ENCODE results near the gene GRIK1.

DNA sequence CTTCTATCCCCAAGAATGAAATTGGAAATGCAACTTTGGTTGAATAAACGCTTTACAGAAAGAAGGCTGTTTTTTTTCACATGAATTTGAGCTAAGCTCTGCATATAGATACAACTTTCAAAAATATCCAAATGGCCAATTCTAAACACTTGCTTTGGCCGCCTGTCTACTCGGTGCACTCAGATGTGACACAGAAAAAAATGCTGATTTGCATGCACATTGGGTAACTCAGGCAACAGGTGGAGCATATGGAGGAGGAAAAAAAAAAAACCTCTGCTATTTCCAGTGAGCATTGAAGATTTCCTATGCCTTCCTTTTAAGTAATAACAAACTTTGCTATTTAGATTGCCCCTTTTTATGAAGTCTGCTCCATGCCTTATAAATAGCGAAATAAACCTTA, 262.5 kb downstream of the GRIK1 start:
- TF ChIP-seq, protein P1, sequence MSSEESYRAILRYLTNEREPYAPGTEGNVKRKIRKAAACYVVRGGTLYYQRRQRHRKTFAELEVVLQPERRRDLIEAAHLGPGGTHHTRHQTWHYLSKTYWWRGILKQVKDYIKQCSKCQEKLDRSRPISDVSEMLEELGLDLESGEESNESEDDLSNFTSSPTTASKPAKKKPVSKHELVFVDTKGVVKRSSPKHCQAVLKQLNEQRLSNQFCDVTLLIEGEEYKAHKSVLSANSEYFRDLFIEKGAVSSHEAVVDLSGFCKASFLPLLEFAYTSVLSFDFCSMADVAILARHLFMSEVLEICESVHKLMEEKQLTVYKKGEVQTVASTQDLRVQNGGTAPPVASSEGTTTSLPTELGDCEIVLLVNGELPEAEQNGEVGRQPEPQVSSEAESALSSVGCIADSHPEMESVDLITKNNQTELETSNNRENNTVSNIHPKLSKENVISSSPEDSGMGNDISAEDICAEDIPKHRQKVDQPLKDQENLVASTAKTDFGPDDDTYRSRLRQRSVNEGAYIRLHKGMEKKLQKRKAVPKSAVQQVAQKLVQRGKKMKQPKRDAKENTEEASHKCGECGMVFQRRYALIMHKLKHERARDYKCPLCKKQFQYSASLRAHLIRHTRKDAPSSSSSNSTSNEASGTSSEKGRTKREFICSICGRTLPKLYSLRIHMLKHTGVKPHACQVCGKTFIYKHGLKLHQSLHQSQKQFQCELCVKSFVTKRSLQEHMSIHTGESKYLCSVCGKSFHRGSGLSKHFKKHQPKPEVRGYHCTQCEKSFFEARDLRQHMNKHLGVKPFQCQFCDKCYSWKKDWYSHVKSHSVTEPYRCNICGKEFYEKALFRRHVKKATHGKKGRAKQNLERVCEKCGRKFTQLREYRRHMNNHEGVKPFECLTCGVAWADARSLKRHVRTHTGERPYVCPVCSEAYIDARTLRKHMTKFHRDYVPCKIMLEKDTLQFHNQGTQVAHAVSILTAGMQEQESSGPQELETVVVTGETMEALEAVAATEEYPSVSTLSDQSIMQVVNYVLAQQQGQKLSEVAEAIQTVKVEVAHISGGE (tag by site-specific recombination; conservative IDR thresholded peaks at IDR 0.05; ENCODE audit: low read depth) = no peak
- no peak for TF ChIP-seq BCL11B (tag by site-specific recombination; IDR thresholded peaks at IDR 0.05; ENCODE audit: low read depth)
- TF ChIP-seq ZNF274 (IDR thresholded peaks at IDR 0.05; ENCODE audit: low read length) = no peak
- TF ChIP-seq ZNF274 (tag by site-specific recombination; IDR thresholded peaks at IDR 0.05; ENCODE audit: borderline replicate concordance) = no peak
- TF ChIP-seq KLF8 (tag by site-specific recombination; IDR thresholded peaks at IDR 0.05) = no peak
- no peak for TF ChIP-seq ZNF514 (tag by site-specific recombination; IDR thresholded peaks at IDR 0.05)
- no peak for TF ChIP-seq ZFP41 (tag by site-specific recombination; IDR thresholded peaks at IDR 0.05; ENCODE audit: borderline replicate concordance)
- TF ChIP-seq ZNF48 (tag by site-specific recombination; IDR thresholded peaks at IDR 0.05) = no peak
- TF ChIP-seq ZBTB17 (tag by site-specific recombination; IDR thresholded peaks at IDR 0.05) = no peak
- TF ChIP-seq ZBTB48 (tag by site-specific recombination; IDR thresholded peaks at IDR 0.05) = no peak
- TF ChIP-seq, protein P2, sequence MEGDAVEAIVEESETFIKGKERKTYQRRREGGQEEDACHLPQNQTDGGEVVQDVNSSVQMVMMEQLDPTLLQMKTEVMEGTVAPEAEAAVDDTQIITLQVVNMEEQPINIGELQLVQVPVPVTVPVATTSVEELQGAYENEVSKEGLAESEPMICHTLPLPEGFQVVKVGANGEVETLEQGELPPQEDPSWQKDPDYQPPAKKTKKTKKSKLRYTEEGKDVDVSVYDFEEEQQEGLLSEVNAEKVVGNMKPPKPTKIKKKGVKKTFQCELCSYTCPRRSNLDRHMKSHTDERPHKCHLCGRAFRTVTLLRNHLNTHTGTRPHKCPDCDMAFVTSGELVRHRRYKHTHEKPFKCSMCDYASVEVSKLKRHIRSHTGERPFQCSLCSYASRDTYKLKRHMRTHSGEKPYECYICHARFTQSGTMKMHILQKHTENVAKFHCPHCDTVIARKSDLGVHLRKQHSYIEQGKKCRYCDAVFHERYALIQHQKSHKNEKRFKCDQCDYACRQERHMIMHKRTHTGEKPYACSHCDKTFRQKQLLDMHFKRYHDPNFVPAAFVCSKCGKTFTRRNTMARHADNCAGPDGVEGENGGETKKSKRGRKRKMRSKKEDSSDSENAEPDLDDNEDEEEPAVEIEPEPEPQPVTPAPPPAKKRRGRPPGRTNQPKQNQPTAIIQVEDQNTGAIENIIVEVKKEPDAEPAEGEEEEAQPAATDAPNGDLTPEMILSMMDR (tag by site-specific recombination; IDR thresholded peaks at IDR 0.05) = no peak
- no peak for TF ChIP-seq MEIS1 (CRISPR knock-in tag; IDR thresholded peaks at IDR 0.05; ENCODE audit: borderline replicate concordance)
- no peak for TF ChIP-seq ZNF404 (tag by site-specific recombination; IDR thresholded peaks at IDR 0.05)
- no peak for TF ChIP-seq ZNF423 (tag by site-specific recombination; IDR thresholded peaks at IDR 0.05)
